HepG2 (cell line): ENCODE data around the gene FBXO4. TPM values are rescaled to one million over a fixed set of nuclear protein-coding genes. Genes with fewer than 3 reads are reported as not detected.

Experiments used
- ATAC-seq: fragments of 200-7000 bp; cut with Tn5 transposase; 3 replicates; pipeline ENCODE4 v1.9.1; 2020; ENCODE audit warnings: mild to moderate bottlenecking, moderate library complexity
- BruUV-seq: library from RNA; stranded (reverse); fragments of 400-500 nt; replicated peaks from 2 replicates; lab custom pipeline; 2021; lab: Mats Ljungman, UMichigan
- CTCF ChIA-PET: fragments of 300-600 bp; formaldehyde crosslinking; extraction: SDS; loops from one replicate; lab custom pipeline; 2021; ENCODE audit warnings: low total read pairs, inconsistent platforms, low intra/inter-chr PET ratio; lab: Yijun Ruan, JAX
- POLR2A ChIA-PET: fragments of 350-600 bp; sonication (Branson Sonifier 250); formaldehyde crosslinking; loops from one replicate; lab custom pipeline; 2020; ENCODE audit warnings: antibody characterized with exemption, inconsistent platforms; lab: Yijun Ruan, JAX
- DNase-seq: peaks from one replicate; pipeline ENCODE4 v3.0.0-alpha.2; 2015; ENCODE audit warnings: low spot score
- FAIRE-seq: peaks from 3 replicates; lab custom pipeline; 2011; peaks lifted over from hg19 to GRCh38; lab: Jason Lieb, UNC
- H2AFZ ChIP-seq: one replicate; pipeline ENCODE4 v1.6.1; 2011; ENCODE audit warnings: low read length, inconsistent platforms
- H3K27ac ChIP-seq: fragments of 300-600 bp; 3 replicates; pipeline ENCODE4 v1.8.0; 2011; ENCODE audit warnings: mixed run types, mild to moderate bottlenecking, mixed read lengths, low read length, inconsistent platforms; ENCODE audit not compliant: insufficient read depth; ENCODE audit errors: extremely low read length
- H3K27me3 ChIP-seq, 2 experiments: fragments of 200-600 bp in 1 of 2; 2 replicates in 1 of 2; 3 replicates in 1 of 2; pipeline versions ENCODE4 v1.6.0 to v1.8.0; 2011; ENCODE audit warnings: low read length in 2 of 2, mild to moderate bottlenecking in 2 of 2, moderate library complexity in 2 of 2, inconsistent platforms in 1 of 2; ENCODE audit not compliant: insufficient read depth in 2 of 2, control insufficient read depth in 1 of 2
- H3K36me3 ChIP-seq, 2 experiments: fragments of 200-600 bp in 1 of 2; replicated peaks in 1 of 2; 2 replicates in 1 of 2; 3 replicates in 1 of 2; pipeline versions ENCODE4 v1.5.1 to v1.8.0; 2011; ENCODE audit warnings: low read length in 2 of 2, inconsistent platforms in 1 of 2; ENCODE audit not compliant: insufficient read depth in 2 of 2, control insufficient read depth in 1 of 2
- H3K4me1 ChIP-seq: 2 replicates; pipeline ENCODE4 v1.5.1; 2012; ENCODE audit warnings: low read length, inconsistent platforms; ENCODE audit not compliant: insufficient read depth
- H3K4me2 ChIP-seq: 2 replicates; pipeline ENCODE4 v1.6.0; 2011; ENCODE audit warnings: low read depth, low read length, inconsistent platforms
- H3K4me3 ChIP-seq, 3 experiments: fragments of 200-600 bp in 1 of 3; sonication (generic), shearing (Covaris generic) in 1 of 3; replicated peaks in 1 of 3; 2 replicates each; pipeline ENCODE4 v1.5.1; 2011 to 2016; ENCODE audit warnings: low read length in 3 of 3, inconsistent platforms in 2 of 3, low read depth in 2 of 3, mild to moderate bottlenecking in 2 of 3, control low read depth in 1 of 3, mixed read lengths in 1 of 3; ENCODE audit not compliant: insufficient read depth in 1 of 3
- H3K79me2 ChIP-seq: one replicate; pipeline ENCODE4 v1.6.1; 2011; ENCODE audit warnings: low read length, inconsistent platforms; ENCODE audit not compliant: insufficient read depth
- H3K9ac ChIP-seq: 2 replicates; pipeline ENCODE4 v1.6.0; 2011; ENCODE audit warnings: mild to moderate bottlenecking, low read depth, low read length, inconsistent platforms; ENCODE audit not compliant: insufficient read depth
- H3K9me3 ChIP-seq: 2 replicates; pipeline ENCODE4 v1.5.1; 2012; ENCODE audit warnings: mild to moderate bottlenecking, low read length
- H4K20me1 ChIP-seq: 2 replicates; pipeline ENCODE4 v1.6.0; 2011; ENCODE audit warnings: inconsistent platforms, mild to moderate bottlenecking, low read length, moderate library complexity; ENCODE audit not compliant: insufficient read depth
- BRCA1 ChIP-seq: sonication (generic); formaldehyde crosslinking; IDR thresholded peaks from 2 replicates; pipeline ENCODE4 v1.4.0; 2020; ENCODE audit warnings: missing genetic modification reagents
- HNRNPUL1 ChIP-seq: fragments of 200-400 bp; formaldehyde crosslinking; IDR thresholded peaks from 2 replicates; pipeline ENCODE4 v1.6.1; 2017; ENCODE audit warnings: low read depth, mild to moderate bottlenecking, low read length, moderate library complexity
- MBNL3 ChIP-seq: fragments of 250-450 bp; sonication (Bioruptor Pico); conservative IDR thresholded peaks from 2 replicates; pipeline ENCODE4 v1.8.0; 2022; ENCODE audit warnings: mild to moderate bottlenecking, inconsistent platforms
- PTBP1 ChIP-seq: fragments of 200-400 bp; formaldehyde crosslinking; IDR thresholded peaks from 2 replicates; pipeline ENCODE4 v1.6.1; 2018; ENCODE audit warnings: low read length, low read depth; ENCODE audit not compliant: poor library complexity, severe bottlenecking
- SNAPC2 ChIP-seq: sonication (generic); formaldehyde crosslinking; IDR thresholded peaks from 2 replicates; pipeline ENCODE4 v1.8.1; 2022; ENCODE audit warnings: mild to moderate bottlenecking, missing genetic modification reagents
- TP53 ChIP-seq: sonication (generic); formaldehyde crosslinking; conservative IDR thresholded peaks from 2 replicates; pipeline ENCODE4 v1.4.0; 2020; ENCODE audit warnings: missing genetic modification reagents
- ZBTB3 ChIP-seq: sonication (generic); formaldehyde crosslinking; IDR thresholded peaks from 2 replicates; pipeline ENCODE4 v1.4.0; 2020; ENCODE audit warnings: low read depth, mild to moderate bottlenecking, moderate library complexity, missing genetic modification reagents, borderline replicate concordance
- ZNF256 ChIP-seq: sonication (generic); formaldehyde crosslinking; conservative IDR thresholded peaks from 2 replicates; pipeline ENCODE4 v1.4.0; 2020; ENCODE audit warnings: missing genetic modification reagents
- WGBS: methylation state at CpG from one replicate; pipeline ENCODE4 v1.1.6; 2017; ENCODE audit warnings: low lambda C conversion rate; 5-methylcytosine and 5-hydroxymethylcytosine counted together
- in situ Hi-C: cut with HindIII; loops from 2 replicates; pipeline ENCODE4 v1.10.0; 2017; ENCODE audit warnings: low pct_unique_long_range_greater_than_20kb; ENCODE audit not compliant: extremely low pct_ligation_motif_present
- intact Hi-C: fragments of 100-400 bp; cut with micrococcal nuclease; formaldehyde crosslinking; loops from one replicate; pipeline ENCODE4 v1.10.0; 2022; ENCODE audit not compliant: unreplicated experiment
- polyA plus RNA-seq, 8 experiments: library from polyadenylated mRNA; depleted of rRNA in 3 of 8; stranded (reverse) in 7 of 8; unstranded in 1 of 8; fragments of >200 nt; fragmentation: Illumina TruSeq in 4 of 8; extraction: Trizol in 4 of 8; gene quantifications; 2 replicates each; pipeline versions ENCODE4 v1.2.1 to v1.2.3, GENCODE V29; 2011 to 2016; ENCODE audit warnings: low read depth in 4 of 8, missing spikeins in 1 of 8, mixed read lengths in 1 of 8; ENCODE audit not compliant: insufficient read depth in 1 of 8
- total RNA-seq, 5 experiments: library from RNA; depleted of rRNA; stranded (reverse); fragments of >200 nt; fragmentation: Illumina TruSeq; extraction: Trizol; gene quantifications; 2 replicates each; pipeline ENCODE4 v1.2.3, GENCODE V29; 2016; ENCODE audit warnings: low read depth in 1 of 5
- TF ChIP-seq, protein P1 (sequence below): sonication (generic); formaldehyde crosslinking; IDR thresholded peaks from 2 replicates; pipeline ENCODE4 v1.4.0; 2020; ENCODE audit warnings: missing genetic modification reagents, borderline replicate concordance
- TF ChIP-seq, protein P2 (sequence below): sonication (generic); formaldehyde crosslinking; IDR thresholded peaks from 2 replicates; pipeline ENCODE4 v1.4.0; 2020; ENCODE audit warnings: missing genetic modification reagents
- TF ChIP-seq, protein P3 (sequence below): fragments of 450-650 bp; IDR thresholded peaks from 2 replicates; pipeline ENCODE4 v1.6.1; 2017; ENCODE audit warnings: mild to moderate bottlenecking
- TF ChIP-seq, protein P4 (sequence below): sonication (generic); formaldehyde crosslinking; IDR thresholded peaks from 2 replicates; pipeline ENCODE4 v1.4.0; 2020; ENCODE audit warnings: missing genetic modification reagents, low read depth, mild to moderate bottlenecking, borderline replicate concordance

FBXO4 gene
- total and polyA plus RNA-seq, 2 of the 13 experiments (the other 11 are each of a cell fraction or from before 2014, with no cell fraction given) = 5.2 to 16.4 TPM

DNA sequence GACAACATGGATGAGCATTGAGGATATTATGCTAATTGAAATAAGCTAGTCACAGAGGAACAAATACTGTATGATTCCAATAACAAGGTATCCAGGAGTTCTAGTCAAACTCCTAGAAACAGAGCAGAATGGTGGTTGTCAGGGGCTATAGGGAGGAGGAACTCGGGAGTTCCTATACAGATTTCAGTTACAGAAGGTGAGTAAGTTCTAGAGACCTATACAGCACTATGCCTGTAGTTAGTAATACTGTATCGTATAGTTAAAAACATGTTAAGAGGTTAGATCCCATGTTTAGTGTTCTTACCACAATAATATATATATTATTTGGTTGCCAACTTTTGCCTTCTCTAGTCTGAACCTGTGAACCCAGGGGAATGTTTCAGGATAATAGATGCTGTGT, 46.9 kb upstream of the FBXO4 start:
- H2AFZ ChIP-seq = no peak overlapping the region
- intact Hi-C loops (no loop called here), in situ Hi-C loops (no loop called here)
- no peaks in the 10 kb centered on the region for H3K27me3 ChIP-seq
- no peak overlapping the region for H3K9ac ChIP-seq
- BruUV-seq = no TSS peak
- H3K4me1 ChIP-seq = peaks cover 20% of the 10 kb centered on the region
- ChIA-PET CTCF (no interaction called here), POLR2A (no interaction called here)
- H3K4me3 ChIP-seq = no peak overlapping the region
- DNase-seq = no peak
- ATAC-seq = no peak
- 8% methylated on average over 2 of the region's 2 CpGs for WGBS
- no peak overlapping the region for H3K27ac ChIP-seq
- no peaks in the 10 kb centered on the region for H4K20me1 ChIP-seq
- TF ChIP-seq SNAPC2 (CRISPR knock-in tag) (no peak), ZBTB3 (CRISPR knock-in tag) (no peak), BRCA1 (CRISPR knock-in tag) (no peak), TP53 (CRISPR knock-in tag) (no peak), PTBP1 (no peak), ZNF256 (no peak), HNRNPUL1 (no peak), MBNL3 (CRISPR knock-in tag) (no peak)
- TF ChIP-seq, protein P1, sequence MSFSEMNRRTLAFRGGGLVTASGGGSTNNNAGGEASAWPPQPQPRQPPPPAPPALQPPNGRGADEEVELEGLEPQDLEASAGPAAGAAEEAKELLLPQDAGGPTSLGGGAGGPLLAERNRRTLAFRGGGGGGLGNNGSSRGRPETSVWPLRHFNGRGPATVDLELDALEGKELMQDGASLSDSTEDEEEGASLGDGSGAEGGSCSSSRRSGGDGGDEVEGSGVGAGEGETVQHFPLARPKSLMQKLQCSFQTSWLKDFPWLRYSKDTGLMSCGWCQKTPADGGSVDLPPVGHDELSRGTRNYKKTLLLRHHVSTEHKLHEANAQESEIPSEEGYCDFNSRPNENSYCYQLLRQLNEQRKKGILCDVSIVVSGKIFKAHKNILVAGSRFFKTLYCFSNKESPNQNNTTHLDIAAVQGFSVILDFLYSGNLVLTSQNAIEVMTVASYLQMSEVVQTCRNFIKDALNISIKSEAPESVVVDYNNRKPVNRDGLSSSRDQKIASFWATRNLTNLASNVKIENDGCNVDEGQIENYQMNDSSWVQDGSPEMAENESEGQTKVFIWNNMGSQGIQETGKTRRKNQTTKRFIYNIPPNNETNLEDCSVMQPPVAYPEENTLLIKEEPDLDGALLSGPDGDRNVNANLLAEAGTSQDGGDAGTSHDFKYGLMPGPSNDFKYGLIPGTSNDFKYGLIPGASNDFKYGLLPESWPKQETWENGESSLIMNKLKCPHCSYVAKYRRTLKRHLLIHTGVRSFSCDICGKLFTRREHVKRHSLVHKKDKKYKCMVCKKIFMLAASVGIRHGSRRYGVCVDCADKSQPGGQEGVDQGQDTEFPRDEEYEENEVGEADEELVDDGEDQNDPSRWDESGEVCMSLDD (CRISPR knock-in tag) = no peak
- TF ChIP-seq, protein P2, sequence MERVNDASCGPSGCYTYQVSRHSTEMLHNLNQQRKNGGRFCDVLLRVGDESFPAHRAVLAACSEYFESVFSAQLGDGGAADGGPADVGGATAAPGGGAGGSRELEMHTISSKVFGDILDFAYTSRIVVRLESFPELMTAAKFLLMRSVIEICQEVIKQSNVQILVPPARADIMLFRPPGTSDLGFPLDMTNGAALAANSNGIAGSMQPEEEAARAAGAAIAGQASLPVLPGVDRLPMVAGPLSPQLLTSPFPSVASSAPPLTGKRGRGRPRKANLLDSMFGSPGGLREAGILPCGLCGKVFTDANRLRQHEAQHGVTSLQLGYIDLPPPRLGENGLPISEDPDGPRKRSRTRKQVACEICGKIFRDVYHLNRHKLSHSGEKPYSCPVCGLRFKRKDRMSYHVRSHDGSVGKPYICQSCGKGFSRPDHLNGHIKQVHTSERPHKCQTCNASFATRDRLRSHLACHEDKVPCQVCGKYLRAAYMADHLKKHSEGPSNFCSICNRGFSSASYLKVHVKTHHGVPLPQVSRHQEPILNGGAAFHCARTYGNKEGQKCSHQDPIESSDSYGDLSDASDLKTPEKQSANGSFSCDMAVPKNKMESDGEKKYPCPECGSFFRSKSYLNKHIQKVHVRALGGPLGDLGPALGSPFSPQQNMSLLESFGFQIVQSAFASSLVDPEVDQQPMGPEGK (CRISPR knock-in tag) = no peak
- TF ChIP-seq, protein P3, sequence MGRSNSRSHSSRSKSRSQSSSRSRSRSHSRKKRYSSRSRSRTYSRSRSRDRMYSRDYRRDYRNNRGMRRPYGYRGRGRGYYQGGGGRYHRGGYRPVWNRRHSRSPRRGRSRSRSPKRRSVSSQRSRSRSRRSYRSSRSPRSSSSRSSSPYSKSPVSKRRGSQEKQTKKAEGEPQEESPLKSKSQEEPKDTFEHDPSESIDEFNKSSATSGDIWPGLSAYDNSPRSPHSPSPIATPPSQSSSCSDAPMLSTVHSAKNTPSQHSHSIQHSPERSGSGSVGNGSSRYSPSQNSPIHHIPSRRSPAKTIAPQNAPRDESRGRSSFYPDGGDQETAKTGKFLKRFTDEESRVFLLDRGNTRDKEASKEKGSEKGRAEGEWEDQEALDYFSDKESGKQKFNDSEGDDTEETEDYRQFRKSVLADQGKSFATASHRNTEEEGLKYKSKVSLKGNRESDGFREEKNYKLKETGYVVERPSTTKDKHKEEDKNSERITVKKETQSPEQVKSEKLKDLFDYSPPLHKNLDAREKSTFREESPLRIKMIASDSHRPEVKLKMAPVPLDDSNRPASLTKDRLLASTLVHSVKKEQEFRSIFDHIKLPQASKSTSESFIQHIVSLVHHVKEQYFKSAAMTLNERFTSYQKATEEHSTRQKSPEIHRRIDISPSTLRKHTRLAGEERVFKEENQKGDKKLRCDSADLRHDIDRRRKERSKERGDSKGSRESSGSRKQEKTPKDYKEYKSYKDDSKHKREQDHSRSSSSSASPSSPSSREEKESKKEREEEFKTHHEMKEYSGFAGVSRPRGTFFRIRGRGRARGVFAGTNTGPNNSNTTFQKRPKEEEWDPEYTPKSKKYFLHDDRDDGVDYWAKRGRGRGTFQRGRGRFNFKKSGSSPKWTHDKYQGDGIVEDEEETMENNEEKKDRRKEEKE = no peak
- TF ChIP-seq, protein P4, sequence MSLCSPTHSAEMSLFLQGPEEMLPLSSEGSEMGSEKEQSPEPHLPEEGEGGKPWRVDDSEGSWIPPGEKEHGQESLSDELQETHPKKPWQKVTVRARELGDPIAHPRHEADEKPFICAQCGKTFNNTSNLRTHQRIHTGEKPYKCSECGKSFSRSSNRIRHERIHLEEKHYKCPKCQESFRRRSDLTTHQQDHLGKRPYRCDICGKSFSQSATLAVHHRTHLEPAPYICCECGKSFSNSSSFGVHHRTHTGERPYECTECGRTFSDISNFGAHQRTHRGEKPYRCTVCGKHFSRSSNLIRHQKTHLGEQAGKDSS = no peak
- H3K4me2 ChIP-seq = 0 out of 2 replicates have a peak overlapping the region, but pooled peaks have one; percentile 51
- no peaks in the 10 kb centered on the region for H3K36me3 ChIP-seq
- no peaks in the 10 kb centered on the region for H3K79me2 ChIP-seq
- no peaks in the 10 kb centered on the region for H3K9me3 ChIP-seq
- FAIRE-seq = no peak
